IMR-90 (cell line): ENCODE data around the gene NPFFR1. TPM values are rescaled to one million over a fixed set of nuclear protein-coding genes. Genes with fewer than 3 reads are reported as not detected.

Experiments used
- ATAC-seq: fragments of 200-7000 bp; cut with Tn5 transposase; 2 replicates; pipeline ENCODE4 v1.9.1; 2020; ENCODE audit warnings: low read depth, mild to moderate bottlenecking, moderate library complexity
- BruUV-seq: library from RNA; stranded (reverse); fragments of 400-500 nt; replicated peaks from 2 replicates; lab custom pipeline; 2021; lab: Mats Ljungman, UMichigan
- CTCF ChIA-PET: fragments of 300-600 bp; formaldehyde crosslinking; extraction: SDS; loops from one replicate; lab custom pipeline; 2021; ENCODE audit warnings: antibody characterized with exemption; lab: Yijun Ruan, JAX
- POLR2A ChIA-PET: fragments of 300-600 bp; sonication (Branson Sonifier 250); formaldehyde crosslinking; loops from one replicate; lab custom pipeline; 2022; ENCODE audit warnings: antibody characterized with exemption; ENCODE audit not compliant: unreplicated experiment; lab: Charles Lee
- DNase-seq: peaks from one replicate; pipeline ENCODE4 v3.0.0; 2013
- H2AFZ ChIP-seq: replicated peaks from 2 replicates; pipeline ENCODE3; 2013; ENCODE audit warnings: low read length, mild to moderate bottlenecking; ENCODE audit not compliant: poor library complexity
- H2AK5ac ChIP-seq: 2 replicates; pipeline ENCODE4 v1.6.1; 2013; ENCODE audit warnings: low read depth, low read length, inconsistent platforms
- H2AK9ac ChIP-seq: replicated peaks from 2 replicates; pipeline ENCODE3; 2013; ENCODE audit warnings: mild to moderate bottlenecking, low read depth, low read length, moderate library complexity; ENCODE audit not compliant: poor library complexity
- H2BK120ac ChIP-seq: 2 replicates; pipeline ENCODE4 v1.6.1; 2013; ENCODE audit warnings: low read depth, low read length, inconsistent platforms
- H2BK15ac ChIP-seq: 3 replicates; pipeline ENCODE4 v1.6.1; 2013; ENCODE audit warnings: low read depth, low read length, inconsistent platforms
- H2BK20ac ChIP-seq: 2 replicates; pipeline ENCODE4 v1.6.1; 2013; ENCODE audit warnings: low read depth, mild to moderate bottlenecking, inconsistent platforms, low read length, moderate library complexity
- H2BK5ac ChIP-seq: 2 replicates; pipeline ENCODE4 v1.6.1; 2013; ENCODE audit warnings: mild to moderate bottlenecking, low read depth, low read length, inconsistent platforms; ENCODE audit not compliant: poor library complexity, severe bottlenecking
- H3K14ac ChIP-seq: replicated peaks from 2 replicates; pipeline ENCODE4 v1.6.1; 2013; ENCODE audit warnings: low read depth, low read length, inconsistent platforms
- H3K18ac ChIP-seq: 2 replicates; pipeline ENCODE4 v1.6.1; 2013; ENCODE audit warnings: low read depth, low read length, control low read depth
- H3K23ac ChIP-seq: 2 replicates; pipeline ENCODE4 v1.6.1; 2013; ENCODE audit warnings: low read depth, low read length, inconsistent platforms
- H3K27ac ChIP-seq: 2 replicates; pipeline ENCODE4 v1.5.1; 2013; ENCODE audit warnings: mild to moderate bottlenecking, control low read depth, low read length; ENCODE audit not compliant: insufficient read depth
- H3K27me3 ChIP-seq: 2 replicates; pipeline ENCODE4 v1.6.1; 2013; ENCODE audit warnings: low read length; ENCODE audit not compliant: control insufficient read depth, insufficient read depth
- H3K36me3 ChIP-seq: 2 replicates; pipeline ENCODE4 v1.6.1; 2013; ENCODE audit warnings: low read length, mixed read lengths; ENCODE audit not compliant: control insufficient read depth, insufficient read depth
- H3K4ac ChIP-seq: 2 replicates; pipeline ENCODE4 v1.6.1; 2013; ENCODE audit warnings: low read depth, low read length, inconsistent platforms
- H3K4me1 ChIP-seq: 2 replicates; pipeline ENCODE4 v1.6.1; 2013; ENCODE audit warnings: low read length, mixed read lengths; ENCODE audit not compliant: control insufficient read depth, insufficient read depth
- H3K4me2 ChIP-seq: 2 replicates; pipeline ENCODE4 v1.6.1; 2013; ENCODE audit warnings: low read depth, mild to moderate bottlenecking, control low read depth, low read length, moderate library complexity
- H3K4me3 ChIP-seq: 2 replicates; pipeline ENCODE4 v1.5.1; 2013; ENCODE audit warnings: low read depth, mild to moderate bottlenecking, control low read depth, low read length, moderate library complexity; ENCODE audit not compliant: insufficient read depth
- H3K56ac ChIP-seq: 2 replicates; pipeline ENCODE4 v1.6.1; 2013; ENCODE audit warnings: low read length, inconsistent platforms; ENCODE audit not compliant: insufficient read depth; ENCODE audit errors: extremely low read depth
- H3K79me1 ChIP-seq, 2 experiments: 2 replicates each; pipeline ENCODE4 v1.6.1; 2013; ENCODE audit warnings: low read length in 2 of 2, inconsistent platforms in 1 of 2, low read depth in 1 of 2
- H3K9ac ChIP-seq: 2 replicates; pipeline ENCODE4 v1.6.1; 2013; ENCODE audit warnings: low read depth, low read length, control low read depth
- H3K9me1 ChIP-seq: 2 replicates; pipeline ENCODE4 v1.6.1; 2013; ENCODE audit warnings: low read length, inconsistent platforms; ENCODE audit not compliant: insufficient read depth
- H3K9me3 ChIP-seq: 2 replicates; pipeline ENCODE4 v1.6.1; 2013; ENCODE audit warnings: low read length; ENCODE audit not compliant: control insufficient read depth, insufficient read depth
- H4K20me1 ChIP-seq: 2 replicates; pipeline ENCODE4 v1.6.1; 2013; ENCODE audit warnings: low read length, inconsistent platforms; ENCODE audit not compliant: insufficient read depth
- H4K5ac ChIP-seq: 2 replicates; pipeline ENCODE4 v1.6.1; 2013; ENCODE audit warnings: mild to moderate bottlenecking, low read depth, low read length, control low read depth
- H4K8ac ChIP-seq, 2 experiments: 2 replicates each; pipeline ENCODE4 v1.6.1; 2013; ENCODE audit warnings: low read depth in 2 of 2, low read length in 2 of 2, control low read depth in 1 of 2, inconsistent platforms in 1 of 2
- H4K91ac ChIP-seq: 2 replicates; pipeline ENCODE4 v1.6.1; 2013; ENCODE audit warnings: low read depth, low read length, inconsistent platforms; ENCODE audit not compliant: insufficient read depth
- NFE2L2 ChIP-seq: fragments of 150-350 bp; IDR thresholded peaks from 2 replicates; pipeline ENCODE4 v1.6.1; 2016; ENCODE audit warnings: low read depth, mild to moderate bottlenecking, low read length
- POLR2A ChIP-seq: IDR thresholded peaks from 2 replicates; pipeline ENCODE4 v1.6.1; 2012; ENCODE audit warnings: mild to moderate bottlenecking, low read depth, low read length
- WGBS, 2 experiments: methylation state at CpG; one replicate each; pipeline versions ENCODE4 v1.1.5 to v1.1.7; 2013; ENCODE audit warnings: missing lambda C conversion rate in 2 of 2; ENCODE audit not compliant: insufficient read length in 1 of 2; ENCODE audit errors: extremely low coverage in 2 of 2; 5-methylcytosine and 5-hydroxymethylcytosine counted together
- dilution Hi-C: fragments of 300-500 bp; cut with HindIII; formaldehyde crosslinking; loops from one replicate; pipeline ENCODE4 v1.14.3; 2018; ENCODE audit warnings: low sequenced_read_pairs; ENCODE audit not compliant: unreplicated experiment
- in situ Hi-C: fragments of 300-500 bp; cut with MboI; formaldehyde crosslinking; loops from 3 replicates; pipeline ENCODE4 v1.14.3; 2019; ENCODE audit warnings: low sequenced_read_pairs, inconsistent platforms, mixed read lengths
- intact Hi-C: fragments of 100-400 bp; cut with micrococcal nuclease; formaldehyde crosslinking; loops from 2 replicates; pipeline ENCODE4 v1.10.0; 2022
- polyA plus RNA-seq, 3 experiments: library from polyadenylated mRNA; depleted of rRNA; stranded (reverse); fragments of >200 nt; gene quantifications; 2 replicates each; pipeline ENCODE4 v1.2.3, GENCODE V29; 2012; ENCODE audit warnings: low replicate concordance in 1 of 3
- total RNA-seq: library from RNA; depleted of rRNA; stranded (reverse); fragments of >200 nt; gene quantifications from 2 replicates; pipeline ENCODE4 v1.2.3, GENCODE V29; 2012
- TF ChIP-seq, protein P1 (sequence below): fragments of 150-350 bp; IDR thresholded peaks from 2 replicates; pipeline ENCODE4 v1.6.1; 2016; ENCODE audit warnings: low read depth, mild to moderate bottlenecking, low read length, moderate library complexity, borderline replicate concordance

Gene NPFFR1
- total and polyA plus RNA-seq, 2 of the 4 experiments (the other 2 are of a cell fraction): not detected

DNA sequence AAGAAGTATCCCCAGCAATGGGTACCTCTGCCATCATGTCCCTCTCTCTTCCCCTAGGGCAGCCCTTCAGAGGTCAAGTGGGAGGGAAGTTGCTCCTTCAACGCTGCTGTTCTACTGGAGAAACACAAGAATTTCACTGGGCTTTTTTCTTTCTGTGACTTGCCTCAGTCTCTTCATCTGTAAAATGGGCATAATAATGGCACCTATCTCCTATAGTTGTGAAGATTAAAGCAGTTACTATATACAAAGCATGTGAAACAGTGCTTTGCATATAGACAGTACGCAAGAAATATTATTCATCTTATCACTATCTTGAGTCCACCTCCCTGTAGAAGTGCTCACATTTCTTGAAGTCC lies 1.6 kb upstream of the NPFFR1 start:
- TF ChIP-seq, protein P1, sequence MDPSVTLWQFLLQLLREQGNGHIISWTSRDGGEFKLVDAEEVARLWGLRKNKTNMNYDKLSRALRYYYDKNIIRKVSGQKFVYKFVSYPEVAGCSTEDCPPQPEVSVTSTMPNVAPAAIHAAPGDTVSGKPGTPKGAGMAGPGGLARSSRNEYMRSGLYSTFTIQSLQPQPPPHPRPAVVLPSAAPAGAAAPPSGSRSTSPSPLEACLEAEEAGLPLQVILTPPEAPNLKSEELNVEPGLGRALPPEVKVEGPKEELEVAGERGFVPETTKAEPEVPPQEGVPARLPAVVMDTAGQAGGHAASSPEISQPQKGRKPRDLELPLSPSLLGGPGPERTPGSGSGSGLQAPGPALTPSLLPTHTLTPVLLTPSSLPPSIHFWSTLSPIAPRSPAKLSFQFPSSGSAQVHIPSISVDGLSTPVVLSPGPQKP: no peak
- TF ChIP-seq NFE2L2 (no peak), POLR2A (no peak)
- H3K4me1 ChIP-seq: no peaks in the 10 kb centered on the region; the same call in 1 of the 2 replicates
- peaks cover 60% of the 10 kb centered on the region for H3K27me3 ChIP-seq
- H2BK5ac ChIP-seq: no peak overlapping the region
- H4K20me1 ChIP-seq: no peaks in the 10 kb centered on the region
- no peak overlapping the region for H3K23ac ChIP-seq
- H3K79me1 ChIP-seq: no peaks in the 10 kb centered on the region
- H2AK9ac ChIP-seq: no peak overlapping the region
- no peak overlapping the region for H3K18ac ChIP-seq
- no peak overlapping the region for H3K4ac ChIP-seq
- H3K9ac ChIP-seq: no peak overlapping the region
- H3K56ac ChIP-seq: no peak overlapping the region
- H2BK20ac ChIP-seq: no peak overlapping the region
- POLR2A ChIA-PET: no interaction called here
- no peak overlapping the region for H3K4me2 ChIP-seq
- H2AFZ ChIP-seq: no peak overlapping the region
- no peak overlapping the region for H3K14ac ChIP-seq
- H2AK5ac ChIP-seq: no peak overlapping the region
- no TSS peak for BruUV-seq
- no peak overlapping the region for H4K5ac ChIP-seq
- DNase-seq: no peak
- CTCF ChIA-PET: no interaction called here
- no peak overlapping the region for H2BK120ac ChIP-seq
- no peak overlapping the region for H3K4me3 ChIP-seq
- intact Hi-C loops (no loop called here), dilution Hi-C loops (no loop called here), in situ Hi-C loops (no loop called here)
- H3K9me1 ChIP-seq: peaks cover 2% of the 10 kb centered on the region; the same call in 1 of the 2 replicates
- no peak overlapping the region for H3K27ac ChIP-seq
- H4K91ac ChIP-seq: no peak overlapping the region
- H2BK15ac ChIP-seq: no peak overlapping the region
- H4K8ac ChIP-seq: no peak overlapping the region
- no CpG with 5 or more reads among the region's 2 CpGs for WGBS, 2 experiments
- peaks cover 2% of the 10 kb centered on the region for H3K9me3 ChIP-seq
- no peak for ATAC-seq
- no peaks in the 10 kb centered on the region for H3K36me3 ChIP-seq
